Measurements from ENCODE around the gene SPTLC3. TPM values are rescaled to one million over a fixed set of nuclear protein-coding genes. Genes with fewer than 3 reads are reported as not detected.

SPTLC3 gene
- total RNA-seq, 1 donor from 2014 or later = 0.41 TPM

DNA sequence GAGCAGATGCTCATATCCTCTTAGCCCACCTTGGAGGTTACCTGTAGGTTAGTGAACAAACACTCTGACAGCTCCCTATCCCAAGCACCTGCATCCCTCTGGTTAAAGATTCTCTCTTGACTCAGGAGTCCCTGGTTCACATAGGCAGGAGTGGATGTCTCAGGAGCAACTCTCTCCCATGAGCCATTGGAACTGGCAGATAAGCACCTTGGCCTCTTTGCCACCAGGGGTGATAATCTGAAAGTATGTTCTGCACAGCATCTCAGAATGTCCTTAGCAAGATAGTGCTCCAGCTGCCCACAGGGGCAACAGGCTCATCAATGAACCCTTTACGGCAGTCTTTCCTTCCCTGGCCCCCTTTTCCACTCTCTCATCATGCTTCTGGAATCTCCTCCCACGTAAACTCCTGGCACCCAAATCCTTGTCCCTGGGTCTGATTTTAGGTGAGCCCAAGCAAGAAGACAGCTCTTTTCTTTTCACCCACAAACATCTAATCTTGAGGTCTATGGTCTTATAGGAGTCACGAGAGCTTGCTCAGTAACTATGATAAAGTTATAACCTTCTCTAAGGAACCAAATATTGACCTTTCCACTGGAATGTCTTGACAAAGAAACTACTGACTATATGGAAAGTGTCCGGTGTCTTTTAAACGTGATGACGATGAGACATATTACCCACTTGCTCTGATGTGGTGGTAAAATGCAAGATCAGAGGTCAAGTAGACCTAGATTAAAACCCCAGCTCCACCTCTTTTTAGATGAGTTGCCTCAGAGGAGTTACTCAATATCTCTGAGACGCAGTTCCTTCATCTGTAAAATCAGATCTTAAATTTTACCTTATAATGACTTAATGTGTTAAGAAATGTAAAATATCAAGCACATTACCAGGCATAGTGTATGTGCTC, 172.5 kb downstream of the SPTLC3 start:
- DNase-seq (ENCODE audit: low spot score) = no peak
- no peaks in the 10 kb centered on the region for H3K36me3 Mint-ChIP-seq (ENCODE audit: low read depth, unreplicated experiment)
- TF ChIP-seq CTCF (IDR thresholded peaks at IDR 0.05; ENCODE audit: unreplicated experiment) = no peak
- H3K9me3 Mint-ChIP-seq (ENCODE audit: unreplicated experiment) = no peaks in the 10 kb centered on the region
- H3K27ac Mint-ChIP-seq (ENCODE audit: unreplicated experiment) = no peak overlapping the region
- H3K27me3 Mint-ChIP-seq (ENCODE audit: unreplicated experiment) = peaks cover 4% of the 10 kb centered on the region
- no peak overlapping the region for H3K4me3 Mint-ChIP-seq (ENCODE audit: unreplicated experiment)
- H3K4me1 Mint-ChIP-seq (ENCODE audit: unreplicated experiment) = no peaks in the 10 kb centered on the region

DNA sequence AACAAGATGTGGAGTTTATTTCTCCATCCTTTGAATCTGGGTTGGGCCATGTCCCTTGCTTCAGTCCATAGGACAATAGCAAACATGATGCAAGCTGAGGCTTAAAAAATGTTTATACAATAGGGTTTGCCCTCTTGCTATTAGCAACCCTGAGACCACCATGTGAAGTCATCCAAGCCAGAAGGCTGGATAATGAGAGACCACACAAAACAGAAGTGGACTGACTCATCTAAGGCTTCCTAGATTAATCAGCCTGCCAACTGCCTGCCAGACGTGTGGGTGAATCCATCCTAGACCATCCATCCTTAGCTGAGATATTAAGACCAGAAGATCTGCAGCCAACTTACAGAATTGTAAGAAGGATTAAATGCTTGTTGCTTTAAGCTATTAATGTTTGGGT, 174.2 kb downstream of the SPTLC3 start:
- Mint-ChIP-seq H3K4me3 (ENCODE audit: unreplicated experiment) (no peak overlapping the region), H3K36me3 (ENCODE audit: low read depth, unreplicated experiment) (no peaks in the 10 kb centered on the region), H3K4me1 (ENCODE audit: unreplicated experiment) (no peaks in the 10 kb centered on the region), H3K27ac (ENCODE audit: unreplicated experiment) (no peak overlapping the region), H3K27me3 (ENCODE audit: unreplicated experiment) (peaks cover 4% of the 10 kb centered on the region), H3K9me3 (ENCODE audit: unreplicated experiment) (no peaks in the 10 kb centered on the region)
- DNase-seq (ENCODE audit: low spot score) = no peak
- no peak for TF ChIP-seq CTCF (IDR thresholded peaks at IDR 0.05; ENCODE audit: unreplicated experiment)

DNA sequence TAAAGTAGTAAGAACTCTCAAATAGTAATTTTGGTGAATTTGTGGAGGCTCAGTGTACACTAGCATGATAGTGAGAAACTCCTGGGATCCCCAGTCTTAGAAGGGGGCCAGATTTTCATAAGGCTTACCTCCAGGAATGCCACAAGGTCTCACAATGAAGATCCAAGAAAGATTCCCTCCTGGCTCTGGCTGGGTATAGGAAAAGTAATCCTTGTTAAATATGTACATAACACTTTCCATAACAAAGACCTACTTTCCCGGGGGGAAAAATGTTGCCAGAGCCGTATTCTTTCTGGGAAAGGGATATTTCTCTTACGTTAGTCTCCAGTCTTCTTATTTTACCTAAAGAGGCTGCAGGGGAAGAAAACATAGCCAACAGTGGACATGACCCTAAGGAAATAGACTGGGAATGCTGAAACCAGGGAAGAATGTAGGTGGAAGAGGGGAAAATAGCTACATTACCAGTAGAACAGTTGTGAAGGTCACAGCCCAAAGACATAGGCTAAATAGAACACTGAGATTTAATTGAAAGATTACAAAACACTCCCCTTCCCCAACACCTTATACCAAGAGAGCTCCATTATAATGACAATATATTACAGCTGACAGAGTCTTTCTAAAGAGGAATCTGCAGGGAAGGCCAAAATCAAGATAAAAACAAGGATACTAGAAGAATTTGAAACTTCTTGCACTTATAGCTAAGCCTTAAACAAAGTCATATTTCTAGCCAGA, 177.4 kb downstream of the SPTLC3 start:
- H3K27me3 Mint-ChIP-seq (ENCODE audit: unreplicated experiment) = peaks cover 4% of the 10 kb centered on the region
- no peaks in the 10 kb centered on the region for H3K36me3 Mint-ChIP-seq (ENCODE audit: low read depth, unreplicated experiment)
- TF ChIP-seq CTCF (IDR thresholded peaks at IDR 0.05; ENCODE audit: unreplicated experiment) = no peak
- DNase-seq (ENCODE audit: low spot score) = no peak
- H3K4me1 Mint-ChIP-seq (ENCODE audit: unreplicated experiment) = no peaks in the 10 kb centered on the region
- H3K9me3 Mint-ChIP-seq (ENCODE audit: unreplicated experiment) = no peaks in the 10 kb centered on the region
- no peak overlapping the region for H3K4me3 Mint-ChIP-seq (ENCODE audit: unreplicated experiment)
- no peak overlapping the region for H3K27ac Mint-ChIP-seq (ENCODE audit: unreplicated experiment)

DNA sequence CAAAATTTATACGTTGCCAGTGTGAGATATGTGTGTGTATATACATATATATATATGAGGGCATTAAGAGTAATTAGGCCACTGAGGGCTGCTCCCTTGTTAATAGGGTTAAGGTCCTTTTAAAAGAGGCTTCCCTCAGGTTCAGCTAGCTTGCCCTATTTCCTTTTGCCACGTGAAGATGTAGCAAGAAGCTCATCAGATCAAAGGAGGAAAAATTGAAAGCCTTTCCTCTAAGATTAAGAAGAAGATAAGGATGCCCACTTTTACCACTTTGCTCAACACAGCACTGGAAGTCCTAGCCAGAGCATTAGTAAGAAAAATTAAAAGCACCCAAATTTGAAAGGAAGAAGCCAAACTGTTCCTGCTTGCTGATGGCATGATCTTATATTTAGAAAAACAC, 179.1 kb downstream of the SPTLC3 start:
- H3K27me3 Mint-ChIP-seq (ENCODE audit: unreplicated experiment) = no peaks in the 10 kb centered on the region
- no peak for TF ChIP-seq CTCF (IDR thresholded peaks at IDR 0.05; ENCODE audit: unreplicated experiment)
- no peak for DNase-seq (ENCODE audit: low spot score)
- no peak overlapping the region for H3K27ac Mint-ChIP-seq (ENCODE audit: unreplicated experiment)
- H3K4me1 Mint-ChIP-seq (ENCODE audit: unreplicated experiment) = no peaks in the 10 kb centered on the region
- H3K9me3 Mint-ChIP-seq (ENCODE audit: unreplicated experiment) = no peaks in the 10 kb centered on the region
- H3K4me3 Mint-ChIP-seq (ENCODE audit: unreplicated experiment) = no peak overlapping the region
- H3K36me3 Mint-ChIP-seq (ENCODE audit: low read depth, unreplicated experiment) = no peaks in the 10 kb centered on the region

GRCh38 chr20:13199279-13199678, 190.5 kb downstream of the SPTLC3 start:
- Mint-ChIP-seq H3K9me3 (ENCODE audit: unreplicated experiment) (no peaks in the 10 kb centered on the region), H3K27ac (ENCODE audit: unreplicated experiment) (no peak overlapping the region), H3K36me3 (ENCODE audit: low read depth, unreplicated experiment) (no peaks in the 10 kb centered on the region), H3K27me3 (ENCODE audit: unreplicated experiment) (no peaks in the 10 kb centered on the region), H3K4me3 (ENCODE audit: unreplicated experiment) (no peak overlapping the region), H3K4me1 (ENCODE audit: unreplicated experiment) (no peaks in the 10 kb centered on the region)
- no peak for DNase-seq (ENCODE audit: low spot score)
- no peak for TF ChIP-seq CTCF (IDR thresholded peaks at IDR 0.05; ENCODE audit: unreplicated experiment)
